Measurements from ENCODE around the gene KIF25.

The KIF25 gene

GRCh38 chr6:168039301-168039700, 41.8 kb downstream of the KIF25 start:
- no peak for DNase-seq

GRCh38 chr6:168039849-168040248, 42.4 kb downstream of the KIF25 start:
- DNase-seq, result no peak

DNA sequence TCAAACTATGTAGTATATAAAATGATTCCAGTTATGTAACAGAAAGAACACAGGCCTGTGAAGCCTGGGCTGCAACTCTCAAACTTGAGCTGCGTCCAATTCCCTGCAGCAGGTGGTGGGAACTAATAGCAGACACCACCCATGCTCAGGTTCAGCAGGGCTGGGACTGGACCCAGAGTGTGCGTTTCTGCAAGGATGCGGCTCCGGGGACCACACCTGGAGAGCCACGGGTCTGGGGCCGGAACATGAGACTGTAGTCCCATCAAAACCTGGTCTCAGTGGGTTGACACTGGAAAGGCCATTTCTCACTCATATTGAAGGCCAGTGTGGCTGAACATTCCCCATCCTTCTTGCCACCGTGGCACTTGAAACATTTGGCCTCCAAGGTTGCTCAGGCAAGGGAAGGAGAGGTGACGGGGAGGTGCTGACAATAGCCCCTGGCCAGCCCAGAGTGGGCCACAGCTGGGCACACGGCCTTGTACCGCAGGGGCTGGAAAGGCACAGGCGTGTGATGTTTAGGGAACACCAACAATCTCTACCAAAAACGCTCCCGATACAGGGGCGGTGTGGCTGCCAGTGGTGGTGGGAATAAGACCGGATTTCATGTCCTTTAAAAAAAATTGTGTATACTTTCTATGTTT, 43.5 kb downstream of the KIF25 start:
- DNase-seq, result no peak

DNA sequence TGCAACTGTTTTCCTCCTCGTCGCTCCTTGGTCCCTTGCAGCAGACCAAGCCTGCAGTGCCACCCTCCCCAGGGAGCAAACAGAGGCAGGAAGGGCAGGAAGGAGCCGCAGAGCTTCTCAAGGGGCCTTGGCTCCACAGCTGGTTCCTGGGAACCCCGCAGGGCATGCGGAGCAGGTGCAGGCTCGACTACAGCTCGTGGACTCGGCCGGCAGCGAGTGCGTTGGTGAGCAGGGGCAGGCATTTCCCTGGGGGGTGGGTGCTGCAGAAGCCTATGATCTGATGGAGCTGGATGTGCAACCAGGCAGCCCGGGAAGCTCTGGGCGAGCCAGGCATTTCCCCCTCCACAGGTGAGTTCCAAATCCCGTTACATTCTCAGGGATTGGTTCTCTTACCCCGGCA, 44.5 kb downstream of the KIF25 start:
- DNase-seq, result no peak

- no peak for DNase-seq
These were observed 45.1 kb downstream of the KIF25 start for GRCh38 chr6:168042426-168043192.

DNA sequence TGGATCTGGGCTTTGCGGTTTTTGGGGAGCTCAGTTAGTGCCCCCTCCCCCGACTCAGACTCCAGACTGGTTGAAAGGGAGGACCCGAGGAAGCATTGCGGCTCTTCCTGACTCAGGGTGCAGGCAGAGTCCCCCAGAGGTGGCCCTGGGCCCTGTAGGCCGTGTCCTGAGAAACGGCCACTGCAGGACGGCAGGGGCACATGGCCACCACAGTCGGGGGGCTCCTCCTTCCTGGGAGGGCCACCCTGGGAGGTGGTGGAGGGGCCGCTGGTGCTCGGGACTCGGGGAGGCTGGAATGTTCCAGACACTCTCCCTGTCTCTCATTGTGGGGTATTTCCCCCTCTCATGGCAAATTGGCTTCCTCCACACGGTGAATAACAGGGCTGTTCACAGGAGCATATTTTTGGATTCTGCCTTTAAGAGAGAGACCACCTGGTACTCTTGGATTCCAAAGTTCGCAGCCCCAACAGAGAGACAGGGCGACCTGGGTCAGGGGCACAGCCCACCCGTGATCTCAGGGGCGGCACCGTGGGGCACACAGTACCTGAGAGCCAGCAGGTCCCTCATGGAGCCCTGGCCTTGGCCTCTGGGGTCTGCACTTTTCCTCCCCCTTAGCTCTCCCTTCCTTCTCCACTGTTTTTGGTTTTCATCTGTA, 45.8 kb downstream of the KIF25 start:
- no peak for DNase-seq

DNA sequence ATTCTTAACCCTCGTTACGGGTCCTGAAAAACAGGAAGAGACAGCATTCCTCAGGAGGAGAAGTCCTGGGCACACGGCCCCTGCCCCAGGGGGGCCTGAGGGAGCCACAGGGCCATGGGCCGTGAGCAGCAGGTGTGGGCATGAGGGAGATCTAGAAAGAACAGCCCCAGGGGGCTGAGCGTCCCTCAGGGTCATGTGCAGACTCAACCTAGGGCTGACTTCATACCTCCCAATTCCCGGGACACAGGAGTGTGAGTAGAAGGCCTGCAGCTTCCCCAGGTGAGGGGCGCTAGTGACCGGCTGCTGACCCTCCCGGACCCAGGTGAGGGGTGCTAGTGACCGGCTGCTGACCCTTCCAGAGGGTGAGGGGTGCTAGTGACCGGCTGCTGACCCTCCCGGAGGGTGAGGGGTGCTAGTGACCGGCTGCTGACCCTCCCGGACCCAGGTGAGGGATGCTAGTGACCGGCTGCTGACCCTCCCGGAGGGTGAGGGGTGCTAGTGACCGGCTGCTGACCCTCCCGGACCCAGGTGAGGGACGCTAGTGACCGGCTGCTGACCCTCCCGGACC, 46.5 kb downstream of the KIF25 start:
- DNase-seq, result no peak

DNA sequence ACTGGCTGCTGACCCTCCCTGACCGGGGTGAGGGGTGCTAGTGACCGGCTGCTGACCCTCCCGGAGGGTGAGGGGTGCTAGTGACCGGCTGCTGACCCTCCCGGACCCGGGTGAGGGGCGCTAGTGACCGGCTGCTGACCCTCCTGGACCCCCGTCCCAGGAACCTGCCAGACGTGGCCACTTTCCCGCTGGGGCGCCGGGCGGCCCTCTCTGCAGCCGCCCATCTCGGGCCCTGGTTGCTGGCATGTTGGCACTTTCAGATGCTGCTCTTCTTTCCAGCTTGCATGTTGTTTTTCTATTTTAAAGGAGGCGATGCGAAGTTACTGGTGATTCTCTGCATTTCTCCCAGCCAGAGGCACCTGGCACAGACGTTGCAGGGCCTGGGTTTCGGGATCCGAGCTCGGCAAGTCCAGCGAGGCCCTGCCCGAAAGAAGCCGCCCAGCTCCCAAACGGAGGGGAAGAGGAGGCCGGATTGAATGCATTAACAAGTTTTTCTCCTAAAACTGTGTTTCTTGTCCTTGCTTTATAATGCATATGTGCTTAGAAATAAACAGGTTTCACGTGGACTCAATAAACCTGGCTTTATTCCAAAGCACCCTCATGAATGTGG, 47.2 kb downstream of the KIF25 start:
- no peak for DNase-seq

GRCh38 chr6:168045141-168045691, 47.7 kb downstream of the KIF25 start:
- no peak for DNase-seq

- no peak for DNase-seq
These were observed 48.5 kb downstream of the KIF25 start for GRCh38 chr6:168045706-168046620.

DNA sequence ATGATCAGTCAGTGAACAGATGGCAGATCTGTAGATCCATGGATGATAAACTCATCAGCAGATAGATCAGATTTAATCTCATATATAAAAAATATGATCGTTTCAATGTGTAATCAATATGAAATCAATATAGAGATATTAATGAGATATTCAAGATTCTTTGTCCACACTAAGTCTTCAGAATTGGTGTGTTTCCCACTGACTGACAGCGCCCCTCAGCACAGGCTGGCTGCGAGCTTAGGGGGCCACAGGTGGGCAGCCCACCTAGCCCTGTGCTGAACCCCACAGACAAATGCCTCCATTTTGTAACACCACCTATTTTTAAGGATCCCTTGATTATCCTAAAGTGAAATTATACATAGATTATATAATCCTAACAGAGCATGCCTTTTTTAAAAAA, 49.2 kb downstream of the KIF25 start:
- DNase-seq, result no peak

- DNase-seq, result no peak
These were observed 50.6 kb downstream of the KIF25 start for GRCh38 chr6:168047841-168048723.

DNA sequence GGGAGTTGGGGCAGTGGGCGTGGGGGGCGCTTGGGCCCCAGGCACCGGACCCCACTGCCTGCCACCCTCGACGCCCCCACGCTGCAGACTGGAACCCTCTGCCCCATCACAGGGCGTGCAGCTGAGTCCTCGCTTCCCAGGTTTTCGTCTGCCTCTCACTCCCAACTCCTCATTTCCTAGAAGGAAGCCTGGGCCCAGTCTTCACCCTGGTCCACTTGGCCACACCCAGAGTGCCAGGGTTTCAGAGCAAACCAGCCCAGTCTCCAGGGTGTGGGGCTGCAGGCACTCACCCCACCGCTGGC, 51.2 kb downstream of the KIF25 start:
- no peak for DNase-seq

- DNase-seq, result no peak
These were observed 51.8 kb downstream of the KIF25 start for GRCh38 chr6:168049277-168049676.

GRCh38 chr6:168049706-168050224, 52.3 kb downstream of the KIF25 start:
- no peak for DNase-seq

- DNase-seq, result no peak
These were observed 52.9 kb downstream of the KIF25 start for GRCh38 chr6:168050225-168050880.

DNA sequence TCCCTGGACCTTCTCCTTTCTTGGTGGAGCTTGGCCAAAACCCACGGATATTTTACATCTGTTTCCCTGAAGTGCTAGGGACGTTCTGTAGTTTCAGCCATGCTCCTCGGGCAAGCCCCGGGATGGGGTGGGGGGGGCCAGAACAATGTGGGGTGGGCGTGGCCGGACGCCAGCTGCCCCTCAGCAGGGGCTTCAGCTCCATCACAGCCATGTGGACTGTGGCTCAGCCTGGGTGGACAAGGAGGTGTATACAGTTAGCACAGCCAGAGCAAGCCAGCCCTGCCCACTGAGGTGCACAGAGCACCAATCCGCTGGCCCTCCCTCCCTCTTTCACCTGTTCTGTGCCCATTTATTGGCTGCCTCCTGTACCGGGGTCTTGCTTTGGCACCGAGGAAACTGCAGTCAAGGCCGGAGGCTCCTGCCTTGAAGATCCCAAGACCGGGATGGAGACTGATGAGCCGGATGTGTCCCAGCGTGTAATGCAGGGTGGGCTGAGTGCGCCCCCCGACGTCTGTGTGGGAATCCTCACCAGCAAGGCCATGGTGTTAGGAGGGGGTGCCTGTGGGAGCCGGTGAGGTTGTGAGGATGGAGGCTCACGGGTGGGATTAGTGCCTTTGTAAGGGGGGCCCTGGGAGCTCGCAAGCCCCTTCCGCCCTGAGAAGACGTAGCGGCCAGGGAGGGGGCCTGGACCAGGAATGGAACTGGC, 53.6 kb downstream of the KIF25 start:
- no peak for DNase-seq

- DNase-seq, result no peak
These were observed 54.2 kb downstream of the KIF25 start for GRCh38 chr6:168051648-168052047.

GRCh38 chr6:168052291-168052891, 54.9 kb downstream of the KIF25 start:
- DNase-seq, result no peak

Data from AML-193 (cell line).